GM12801 (cell line): ENCODE measurements around the gene KCNK15.

ENCODE experiments used
- CTCF ChIP-seq: IDR thresholded peaks from one replicate; pipeline ENCODE4 v1.5.1; 2011; ENCODE audit warnings: control low read depth; ENCODE audit not compliant: insufficient read length; ENCODE audit errors: extremely low read depth

The KCNK15 gene

GRCh38 chr20:44800391-44801046 lies 54.9 kb downstream of the KCNK15 start:
- no peak for TF ChIP-seq CTCF
